ENCODE measurements around the gene HPN. TPM values are rescaled to one million over a fixed set of nuclear protein-coding genes. Genes with fewer than 3 reads are reported as not detected.
"Not testable (repeated sequence)": the region's sequence is repeated elsewhere in the genome, so short reads cannot be mapped to it uniquely, and the experiment has no call there.

Gene HPN
- total RNA-seq, 6 experiments from 2014 or later, result not detected

DNA sequence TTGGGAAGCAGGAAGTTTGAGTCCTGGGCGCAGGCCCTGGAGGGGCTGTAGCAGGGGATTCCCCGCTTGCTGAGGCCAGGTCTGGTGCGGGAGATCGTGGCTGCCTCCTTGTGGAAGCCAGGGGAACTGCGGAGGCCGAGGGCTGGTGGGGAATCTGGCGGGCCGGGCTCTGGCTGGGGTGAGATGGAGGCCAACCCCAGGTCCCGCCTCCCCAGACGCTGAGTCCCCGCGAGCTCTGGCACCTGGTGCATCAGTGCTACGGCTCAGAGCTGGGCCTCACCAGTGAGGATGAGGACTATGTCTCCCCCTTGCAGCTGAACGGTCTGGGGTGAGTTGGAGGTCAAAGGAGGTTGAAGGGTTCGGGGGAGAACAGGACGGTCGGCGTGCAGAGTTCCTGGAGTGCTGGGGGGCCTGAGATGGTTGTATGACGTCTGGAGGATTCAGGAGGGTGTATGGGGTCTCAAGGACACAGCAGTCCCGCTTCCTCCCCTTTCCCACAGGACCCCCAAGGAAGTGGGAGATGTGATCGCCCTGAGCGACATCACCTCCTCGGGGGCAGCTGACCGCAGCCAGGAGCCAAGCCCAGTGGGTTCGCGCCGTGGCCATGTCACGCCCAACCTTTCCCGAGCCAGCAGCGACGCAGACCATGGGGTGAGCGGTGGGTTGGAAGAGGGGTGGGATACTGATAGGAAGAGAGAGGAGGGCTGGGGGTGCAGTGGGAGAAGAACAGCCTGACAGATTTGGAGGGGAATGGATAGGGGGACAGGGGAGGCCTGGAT is 28.3 kb upstream of the HPN start:
- no peaks in the 10 kb centered on the region for H3K4me1 Mint-ChIP-seq (ENCODE audit: low read depth)
- H3K36me3 Mint-ChIP-seq (ENCODE audit: low read depth), result peaks cover 15% of the 10 kb centered on the region
- H3K9me3 Mint-ChIP-seq, result no peaks in the 10 kb centered on the region
- TF ChIP-seq, protein P1, sequence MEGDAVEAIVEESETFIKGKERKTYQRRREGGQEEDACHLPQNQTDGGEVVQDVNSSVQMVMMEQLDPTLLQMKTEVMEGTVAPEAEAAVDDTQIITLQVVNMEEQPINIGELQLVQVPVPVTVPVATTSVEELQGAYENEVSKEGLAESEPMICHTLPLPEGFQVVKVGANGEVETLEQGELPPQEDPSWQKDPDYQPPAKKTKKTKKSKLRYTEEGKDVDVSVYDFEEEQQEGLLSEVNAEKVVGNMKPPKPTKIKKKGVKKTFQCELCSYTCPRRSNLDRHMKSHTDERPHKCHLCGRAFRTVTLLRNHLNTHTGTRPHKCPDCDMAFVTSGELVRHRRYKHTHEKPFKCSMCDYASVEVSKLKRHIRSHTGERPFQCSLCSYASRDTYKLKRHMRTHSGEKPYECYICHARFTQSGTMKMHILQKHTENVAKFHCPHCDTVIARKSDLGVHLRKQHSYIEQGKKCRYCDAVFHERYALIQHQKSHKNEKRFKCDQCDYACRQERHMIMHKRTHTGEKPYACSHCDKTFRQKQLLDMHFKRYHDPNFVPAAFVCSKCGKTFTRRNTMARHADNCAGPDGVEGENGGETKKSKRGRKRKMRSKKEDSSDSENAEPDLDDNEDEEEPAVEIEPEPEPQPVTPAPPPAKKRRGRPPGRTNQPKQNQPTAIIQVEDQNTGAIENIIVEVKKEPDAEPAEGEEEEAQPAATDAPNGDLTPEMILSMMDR (IDR thresholded peaks at IDR 0.05), result peak; percentile 94
- no peak overlapping the region for H3K4me3 Mint-ChIP-seq
- H3K27ac Mint-ChIP-seq, result no peak overlapping the region
- DNase-seq, result peak; percentile 16
- peaks cover 4% of the 10 kb centered on the region for H3K27me3 Mint-ChIP-seq (ENCODE audit: insufficient read depth)

DNA sequence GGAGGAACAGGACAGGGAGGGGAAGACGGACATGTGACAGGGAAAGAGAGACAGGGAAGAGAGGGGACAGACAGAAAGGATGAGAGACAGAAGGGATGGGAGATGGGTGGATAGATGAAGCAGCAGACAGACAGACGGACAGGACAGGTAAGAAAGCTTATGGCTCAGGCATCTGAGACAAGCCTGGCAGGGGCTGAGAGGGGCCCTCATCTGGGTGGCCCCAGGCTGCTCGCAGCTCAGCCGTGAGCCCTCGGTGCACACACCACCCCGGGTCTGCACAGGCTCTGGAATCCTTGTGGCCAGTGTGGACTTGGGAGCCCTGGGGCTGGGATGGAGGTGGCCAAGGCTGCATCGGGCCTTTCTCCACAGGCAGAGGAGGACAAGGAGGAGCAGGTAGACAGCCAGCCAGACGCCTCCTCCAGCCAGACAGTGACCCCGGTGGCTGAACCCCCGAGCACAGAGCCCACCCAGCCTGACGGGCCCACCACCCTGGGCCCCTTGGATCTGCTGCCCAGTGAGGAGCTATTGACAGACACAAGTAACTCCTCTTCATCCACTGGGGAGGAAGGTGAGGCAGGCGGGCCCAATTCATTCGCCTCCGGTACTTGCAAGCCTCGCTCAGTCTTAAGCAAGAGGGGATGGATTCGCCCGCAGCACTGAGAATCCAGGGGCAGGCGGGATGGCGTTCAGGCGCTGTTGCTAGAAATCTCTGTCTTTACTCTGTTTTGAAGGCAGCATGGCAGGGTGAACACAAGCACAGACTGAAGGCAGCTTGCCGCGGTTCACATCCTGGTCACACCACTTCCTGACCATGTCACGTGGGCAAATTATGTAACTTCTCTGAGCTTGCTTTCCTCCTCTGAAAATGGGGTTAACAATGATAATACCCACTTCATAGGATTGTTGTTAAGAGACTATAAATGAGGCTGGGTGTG is 27.4 kb upstream of the HPN start:
- Mint-ChIP-seq H3K27me3 (ENCODE audit: insufficient read depth) (peaks cover 4% of the 10 kb centered on the region), H3K27ac (no peak overlapping the region; the same call in 1 of the 2 replicates), H3K36me3 (ENCODE audit: low read depth) (peaks cover 20% of the 10 kb centered on the region), H3K4me3 (no peak overlapping the region), H3K9me3 (no peaks in the 10 kb centered on the region), H3K4me1 (ENCODE audit: low read depth) (no peaks in the 10 kb centered on the region)
- no peak for DNase-seq
- TF ChIP-seq, protein P1 (IDR thresholded peaks at IDR 0.05), result no peak

DNA sequence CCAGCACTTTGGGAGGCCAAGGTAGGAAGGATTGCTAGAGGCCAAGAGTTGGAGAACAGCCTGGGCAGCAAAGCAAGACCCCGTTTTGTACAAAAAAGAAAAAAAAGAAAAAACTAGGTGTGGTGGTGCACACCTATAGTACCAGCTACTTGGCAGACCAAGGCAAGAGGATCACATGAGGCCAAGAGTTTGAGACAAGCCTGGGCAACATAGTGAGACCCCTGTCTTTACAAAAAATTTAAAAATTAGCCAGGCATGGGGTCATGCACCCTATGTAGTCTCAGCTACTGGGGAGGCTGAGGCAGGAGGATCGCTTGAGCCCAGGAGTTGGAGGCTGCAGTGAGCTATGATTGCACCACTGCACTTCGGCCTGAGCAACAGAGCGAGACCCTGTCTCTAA is 26.7 kb upstream of the HPN start:
- not testable (repeated sequence) for H3K4me3 Mint-ChIP-seq; H3K27ac Mint-ChIP-seq; H3K9me3 Mint-ChIP-seq; DNase-seq; H3K4me1 Mint-ChIP-seq (ENCODE audit: low read depth); H3K27me3 Mint-ChIP-seq (ENCODE audit: insufficient read depth)
- peaks cover 24% of the 10 kb centered on the region for H3K36me3 Mint-ChIP-seq (ENCODE audit: low read depth)

DNA sequence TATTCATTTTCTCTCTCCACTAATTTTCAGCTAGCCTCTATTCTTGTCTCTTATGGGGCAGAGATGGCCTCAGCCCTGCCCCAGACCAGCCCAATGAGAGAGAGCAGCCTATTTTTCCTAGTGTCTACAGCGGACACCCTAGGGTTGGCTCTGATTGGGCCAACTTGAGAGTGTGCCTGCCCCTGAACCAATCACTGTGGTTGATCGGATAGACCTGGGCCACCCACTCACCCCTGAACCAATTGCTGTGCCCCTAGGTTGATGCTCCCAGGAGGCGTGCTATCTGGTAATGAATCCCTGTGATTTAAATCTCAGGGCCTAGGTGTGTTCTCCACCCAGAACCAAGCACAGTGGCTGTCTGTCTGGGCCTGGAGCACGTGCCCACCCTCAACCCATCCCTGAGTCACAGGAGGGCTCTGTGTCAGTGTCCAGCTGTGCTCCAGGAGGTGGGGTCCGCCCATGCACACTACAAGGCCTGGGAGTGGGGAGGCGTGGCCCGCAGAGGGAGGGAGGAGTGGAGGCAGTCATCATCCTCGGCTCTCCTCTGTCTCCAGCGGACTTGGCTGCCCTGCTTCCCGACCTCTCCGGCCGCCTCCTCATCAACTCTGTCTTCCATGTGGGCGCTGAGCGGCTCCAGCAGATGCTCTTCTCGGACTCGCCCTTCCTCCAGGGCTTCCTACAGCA is 26.1 kb upstream of the HPN start:
- Mint-ChIP-seq H3K4me1 (ENCODE audit: low read depth) (no peaks in the 10 kb centered on the region), H3K4me3 (no peak overlapping the region), H3K36me3 (ENCODE audit: low read depth) (peaks cover 26% of the 10 kb centered on the region), H3K27me3 (ENCODE audit: insufficient read depth) (peaks cover 4% of the 10 kb centered on the region), H3K27ac (no peak overlapping the region), H3K9me3 (no peaks in the 10 kb centered on the region)
- TF ChIP-seq, protein P1 (IDR thresholded peaks at IDR 0.05), result no peak
- no peak for DNase-seq

DNA sequence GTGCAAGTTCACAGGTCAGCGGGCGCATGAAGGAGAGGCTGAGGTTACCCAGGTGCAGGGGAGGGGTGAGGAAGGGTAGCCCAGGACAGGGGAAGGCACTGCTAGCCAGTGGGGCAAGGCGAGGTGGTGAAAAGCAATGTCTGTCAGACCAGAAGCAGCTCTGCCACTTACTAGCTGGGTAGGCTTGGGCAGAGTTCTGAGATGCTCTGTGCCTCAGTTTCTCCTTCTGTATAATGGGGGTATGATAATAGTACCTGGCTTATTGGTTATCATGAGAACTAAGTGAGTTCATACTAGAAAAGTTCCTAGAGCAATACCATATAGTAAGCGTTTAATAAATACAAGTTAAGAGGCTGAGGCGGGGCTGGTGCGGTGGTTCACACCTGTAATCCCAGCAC is 25.6 kb upstream of the HPN start:
- TF ChIP-seq, protein P1 (IDR thresholded peaks at IDR 0.05), result no peak
- H3K36me3 Mint-ChIP-seq (ENCODE audit: low read depth), result peaks cover 31% of the 10 kb centered on the region
- no peak for DNase-seq
- H3K27me3 Mint-ChIP-seq (ENCODE audit: insufficient read depth), result peaks cover 4% of the 10 kb centered on the region
- no peaks in the 10 kb centered on the region for H3K4me1 Mint-ChIP-seq (ENCODE audit: low read depth)
- H3K4me3 Mint-ChIP-seq, result no peak overlapping the region
- H3K9me3 Mint-ChIP-seq, result no peaks in the 10 kb centered on the region
- H3K27ac Mint-ChIP-seq, result no peak overlapping the region
